PC-3 (cell line): Measurements from ENCODE around the gene OGDH. TPM values are rescaled to one million over a fixed set of nuclear protein-coding genes. Genes with fewer than 3 reads are reported as not detected.

Source experiments
- ATAC-seq: fragments of 200-7000 bp; cut with Tn5 transposase; 2 replicates; pipeline ENCODE4 v1.9.1; 2020; ENCODE audit warnings: mild to moderate bottlenecking, moderate library complexity
- BruUV-seq: library from RNA; stranded (reverse); fragments of 400-500 nt; replicated peaks from 2 replicates; lab custom pipeline; 2021; lab: Mats Ljungman, UMichigan
- CTCF ChIA-PET: fragments of 300-600 bp; sonication (Branson Sonifier 250); formaldehyde crosslinking; loops from one replicate; lab custom pipeline; 2022; ENCODE audit warnings: antibody characterized with exemption; lab: Charles Lee
- POLR2A ChIA-PET: fragments of 300-600 bp; sonication (Branson Sonifier 250); formaldehyde crosslinking; loops from one replicate; lab custom pipeline; 2022; ENCODE audit warnings: antibody characterized with exemption; ENCODE audit not compliant: unreplicated experiment; lab: Charles Lee
- DNase-seq: peaks from one replicate; pipeline ENCODE4 v3.0.0-alpha.2; 2015
- H2AFZ ChIP-seq: fragments of 300-600 bp; sonication (generic); 2 replicates; pipeline ENCODE4 v1.6.0; 2016; ENCODE audit warnings: antibody characterized with exemption, low read length
- H3F3A ChIP-seq: fragments of 300-600 bp; sonication (generic); one replicate; pipeline ENCODE4 v1.6.0; 2017; ENCODE audit warnings: antibody characterized with exemption, low read length, control low read depth, mild to moderate bottlenecking; ENCODE audit not compliant: unreplicated experiment
- H3K27ac ChIP-seq: fragments of 300-600 bp; sonication (generic); 2 replicates; pipeline ENCODE4 v1.5.1; 2016; ENCODE audit warnings: mild to moderate bottlenecking, low read length
- H3K27me3 ChIP-seq: fragments of 300-600 bp; sonication (generic); 2 replicates; pipeline ENCODE4 v1.6.1; 2016; ENCODE audit warnings: low read length, mixed read lengths
- H3K36me3 ChIP-seq: fragments of 300-600 bp; sonication (generic); 2 replicates; pipeline ENCODE4 v1.6.1; 2016; ENCODE audit warnings: low read depth, mixed run types, low read length, mixed read lengths
- H3K4me1 ChIP-seq: fragments of 300-600 bp; sonication (generic); 2 replicates; pipeline ENCODE4 v1.5.1; 2016; ENCODE audit warnings: low read length; ENCODE audit not compliant: insufficient read depth
- H3K4me2 ChIP-seq: fragments of 300-600 bp; sonication (generic); 2 replicates; pipeline ENCODE4 v1.6.0; 2016; ENCODE audit warnings: low read length
- H3K4me3 ChIP-seq: fragments of 300-600 bp; sonication (generic); 2 replicates; pipeline ENCODE4 v1.5.1; 2016; ENCODE audit warnings: mild to moderate bottlenecking, low read length, mixed read lengths
- H3K79me2 ChIP-seq: fragments of 300-600 bp; sonication (generic); 2 replicates; pipeline ENCODE4 v1.6.1; 2017; ENCODE audit warnings: low read length, mixed read lengths
- H3K9ac ChIP-seq: fragments of 300-600 bp; sonication (generic); 2 replicates; pipeline ENCODE4 v1.6.0; 2016; ENCODE audit warnings: mild to moderate bottlenecking, low read length
- H3K9me2 ChIP-seq: fragments of 300-600 bp; sonication (generic); replicated peaks from 2 replicates; pipeline ENCODE4 v1.6.1; 2016; ENCODE audit warnings: mixed run types, low read length, mixed read lengths
- H3K9me3 ChIP-seq: fragments of 300-600 bp; sonication (generic); 2 replicates; pipeline ENCODE4 v1.6.1; 2016; ENCODE audit warnings: low read length, mixed read lengths
- H4K20me1 ChIP-seq: fragments of 300-600 bp; sonication (generic); 2 replicates; pipeline ENCODE4 v1.6.1; 2016; ENCODE audit warnings: low read length, mixed read lengths
- CTCF ChIP-seq: fragments of 300-600 bp; sonication (generic); conservative IDR thresholded peaks from 2 replicates; pipeline ENCODE4 v1.5.1; 2017; ENCODE audit warnings: antibody characterized with exemption, low read depth, mild to moderate bottlenecking, low read length
- EZH2 ChIP-seq: fragments of 300-600 bp; sonication (generic); IDR thresholded peaks from one replicate; pipeline ENCODE4 v1.6.1; 2017; ENCODE audit warnings: antibody characterized with exemption, mild to moderate bottlenecking, low read length; ENCODE audit not compliant: unreplicated experiment
- EZH2phosphoT487 ChIP-seq: fragments of 300-600 bp; sonication (generic); IDR thresholded peaks from 2 replicates; pipeline ENCODE4 v1.6.1; 2018; ENCODE audit warnings: mild to moderate bottlenecking, antibody characterized with exemption, low read length, borderline replicate concordance
- intact Hi-C: fragments of 100-400 bp; cut with micrococcal nuclease; formaldehyde crosslinking; loops from 2 replicates; pipeline ENCODE4 v1.9.0; 2023
- total RNA-seq: library from RNA; depleted of rRNA; stranded (reverse); fragments of >200 nt; gene quantifications from 2 replicates; pipeline ENCODE4 v1.2.3, GENCODE V29; 2014

The OGDH gene
- total RNA-seq, 1 experiment from 2014 or later, result 66.2 TPM

- H3K9me2 ChIP-seq, result no peaks in the 10 kb centered on the region
- H4K20me1 ChIP-seq, result peaks cover 6% of the 10 kb centered on the region; the same call in 1 of the 2 replicates
- POLR2A ChIA-PET, result no interaction called here
- no peaks in the 10 kb centered on the region for H3K9me3 ChIP-seq
- H3K36me3 ChIP-seq, result peaks cover 26% of the 10 kb centered on the region; the same call in 1 of the 2 replicates
- H3K4me1 ChIP-seq, result peaks cover 16% of the 10 kb centered on the region
- no peaks in the 10 kb centered on the region for H3K79me2 ChIP-seq
- intact Hi-C loops, result no loop called here
- DNase-seq (no peak), ATAC-seq (no peak)
- no peak for TF ChIP-seq CTCF
- no peak for TF ChIP-seq EZH2
- TF ChIP-seq EZH2phosphoT487, result no peak
- CTCF ChIA-PET, result no interaction called here
- no peak overlapping the region for H3K4me3 ChIP-seq
- no peak overlapping the region for H3K27ac ChIP-seq
- no peak overlapping the region for H3K9ac ChIP-seq
- H3K27me3 ChIP-seq, result no peaks in the 10 kb centered on the region
- no peak overlapping the region for H2AFZ ChIP-seq
- H3F3A ChIP-seq, result no peaks in the 10 kb centered on the region
- H3K4me2 ChIP-seq, result no peak overlapping the region
- TSS peak; percentile 12 for BruUV-seq
Measured at GRCh38 chr7:44563171-44563679, 43.2 kb upstream of the OGDH start.

- Histone ChIP-seq H4K20me1 (peaks cover 6% of the 10 kb centered on the region; the same call in 1 of the 2 replicates), H3K79me2 (0 out of 2 replicates have a peak, but pooled peaks cover 4% of the 10 kb centered on the region), H3K4me2 (no peak overlapping the region), H2AFZ (no peak overlapping the region), H3K36me3 (peaks cover 40% of the 10 kb centered on the region), H3K9me3 (no peaks in the 10 kb centered on the region), H3K27me3 (no peaks in the 10 kb centered on the region), H3F3A (no peaks in the 10 kb centered on the region), H3K4me1 (peaks cover 16% of the 10 kb centered on the region), H3K9ac (no peak overlapping the region), H3K4me3 (no peak overlapping the region), H3K9me2 (no peaks in the 10 kb centered on the region), H3K27ac (no peak overlapping the region)
- DNase-seq (no peak), ATAC-seq (no peak)
- TF ChIP-seq EZH2phosphoT487 (no peak), CTCF (no peak), EZH2 (no peak)
- POLR2A ChIA-PET, result interaction anchor here (0.6 to 0.8 kb wide), 2 partner anchors 339 to 1270 kb away, joined by 3 to 5 read pairs; no protein-coding TSS in a partner anchor
- intact Hi-C loops, result loop anchor here (1.0 to 5.0 kb wide), 2 partner anchors 77 to 323 kb away; no protein-coding TSS in a partner anchor
- CTCF ChIA-PET, result interaction anchor here (0.9 kb wide), 1 partner anchor 75 kb away, joined by 5 read pairs; no protein-coding TSS in a partner anchor
- no TSS peak for BruUV-seq
Measured at GRCh38 chr7:44564606-44565005, 41.8 kb upstream of the OGDH start.
